Astrocyte (in vitro differentiated cells and primary cell): ENCODE data around the gene FER. TPM values are rescaled to one million over a fixed set of nuclear protein-coding genes. Genes with fewer than 3 reads are reported as not detected.

Source experiments
- DNase-seq: peaks from one replicate; pipeline ENCODE4 v3.0.0-alpha.2; 2010; ENCODE audit warnings: low read depth
- FAIRE-seq: peaks from 2 replicates; lab custom pipeline; 2011; peaks lifted over from hg19 to GRCh38; lab: Jason Lieb, UNC
- H2AFZ ChIP-seq: 2 replicates; pipeline ENCODE4 v1.6.0; 2012; ENCODE audit warnings: low read depth, low read length, inconsistent platforms
- H3K27ac ChIP-seq: 2 replicates; pipeline ENCODE4 v1.5.1; 2011; ENCODE audit warnings: low read depth, low read length, inconsistent platforms
- H3K27me3 ChIP-seq: 2 replicates; pipeline ENCODE4 v1.6.0; 2011; ENCODE audit warnings: low read length, inconsistent platforms; ENCODE audit not compliant: insufficient read depth
- H3K36me3 ChIP-seq: 2 replicates; pipeline ENCODE4 v1.5.1; 2011; ENCODE audit warnings: low read length, inconsistent platforms; ENCODE audit not compliant: insufficient read depth
- H3K4me1 ChIP-seq: 2 replicates; pipeline ENCODE4 v1.5.1; 2011; ENCODE audit warnings: low read length, inconsistent platforms; ENCODE audit not compliant: insufficient read depth
- H3K4me2 ChIP-seq: 2 replicates; pipeline ENCODE4 v1.6.0; 2012; ENCODE audit warnings: low read length, inconsistent platforms
- H3K4me3 ChIP-seq: 2 replicates; pipeline ENCODE4 v1.5.1; 2011; ENCODE audit warnings: low read depth, mild to moderate bottlenecking, low read length, inconsistent platforms; ENCODE audit not compliant: insufficient read depth
- H3K79me2 ChIP-seq: 2 replicates; pipeline ENCODE4 v1.6.0; 2012; ENCODE audit warnings: mild to moderate bottlenecking, low read length, inconsistent platforms; ENCODE audit not compliant: insufficient read depth
- H3K9ac ChIP-seq: 2 replicates; pipeline ENCODE4 v1.6.0; 2012; ENCODE audit warnings: mild to moderate bottlenecking, low read length, inconsistent platforms
- H3K9me3 ChIP-seq: 2 replicates; pipeline ENCODE4 v1.5.1; 2012; ENCODE audit warnings: low read depth, mild to moderate bottlenecking, low read length, inconsistent platforms; ENCODE audit not compliant: insufficient read depth
- H4K20me1 ChIP-seq: 2 replicates; pipeline ENCODE4 v1.6.0; 2012; ENCODE audit warnings: low read length, inconsistent platforms; ENCODE audit not compliant: insufficient read depth
- H3K27ac Mint-ChIP-seq: one replicate; pipeline ENCODE4 v1.8.0; 2021; ENCODE audit warnings: mild to moderate bottlenecking, mixed read lengths; ENCODE audit not compliant: unreplicated experiment
- H3K27me3 Mint-ChIP-seq: one replicate; pipeline ENCODE4 v1.8.0; 2021; ENCODE audit warnings: low read depth, mixed read lengths; ENCODE audit not compliant: unreplicated experiment
- H3K36me3 Mint-ChIP-seq: one replicate; pipeline ENCODE4 v1.8.0; 2021; ENCODE audit warnings: low read depth, mixed read lengths; ENCODE audit not compliant: unreplicated experiment
- H3K4me1 Mint-ChIP-seq: one replicate; pipeline ENCODE4 v1.8.0; 2021; ENCODE audit warnings: low read depth, mixed read lengths; ENCODE audit not compliant: unreplicated experiment
- H3K4me3 Mint-ChIP-seq: one replicate; pipeline ENCODE4 v1.8.0; 2021; ENCODE audit warnings: mild to moderate bottlenecking, moderate library complexity, mixed read lengths; ENCODE audit not compliant: unreplicated experiment
- H3K9me3 Mint-ChIP-seq: one replicate; pipeline ENCODE4 v1.8.0; 2021; ENCODE audit warnings: mild to moderate bottlenecking, mixed read lengths; ENCODE audit not compliant: unreplicated experiment
- EZH2 ChIP-seq: IDR thresholded peaks from 2 replicates; pipeline ENCODE4 v1.6.1; 2012; ENCODE audit warnings: mild to moderate bottlenecking, low read length, inconsistent platforms; ENCODE audit not compliant: insufficient read depth
- total RNA-seq: library from RNA; stranded (reverse); gene quantifications from 2 replicates; pipeline ENCODE4 v1.2.1, GENCODE V29; 2021
- TF ChIP-seq, protein P1 (sequence below): IDR thresholded peaks from 2 replicates; pipeline ENCODE4 v1.5.1; 2011; ENCODE audit warnings: low read depth, mild to moderate bottlenecking, inconsistent platforms, low read length, moderate library complexity; ENCODE audit not compliant: insufficient read depth

FER gene
- total RNA-seq, 1 donor from 2014 or later = 21.6 TPM

DNA sequence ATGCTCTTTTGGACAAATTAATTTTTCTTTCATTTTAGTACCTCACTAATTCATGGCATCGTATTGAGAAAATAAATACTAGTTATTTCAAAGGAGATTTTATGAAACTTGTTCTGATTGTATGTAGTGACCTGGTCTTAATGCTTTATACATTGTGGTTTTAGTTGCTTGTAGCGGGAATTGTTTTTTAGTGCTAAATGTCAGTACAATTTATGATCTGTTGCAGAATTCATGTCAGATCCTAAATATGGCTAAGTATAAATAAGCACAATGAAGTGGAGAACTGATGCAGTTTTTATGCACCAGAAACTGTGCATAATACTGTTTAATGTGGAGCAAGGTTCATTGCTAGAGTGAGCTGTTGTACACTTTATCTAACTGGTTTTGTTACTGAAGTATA lies 353.3 kb downstream of the FER start:
- no peak overlapping the region for H3K27ac Mint-ChIP-seq
- H3K79me2 ChIP-seq = no peaks in the 10 kb centered on the region
- no peaks in the 10 kb centered on the region for H3K9me3 Mint-ChIP-seq
- no peaks in the 10 kb centered on the region for H3K36me3 Mint-ChIP-seq
- H3K9ac ChIP-seq = no peak overlapping the region
- no peak overlapping the region for H3K4me2 ChIP-seq
- no peaks in the 10 kb centered on the region for H3K27me3 ChIP-seq
- no peak for FAIRE-seq
- H3K4me1 Mint-ChIP-seq = peaks cover 4% of the 10 kb centered on the region
- no peak overlapping the region for H3K4me3 ChIP-seq
- H3K27me3 Mint-ChIP-seq = no peaks in the 10 kb centered on the region
- DNase-seq = no peak
- H3K4me3 Mint-ChIP-seq = no peak overlapping the region
- no peaks in the 10 kb centered on the region for H3K9me3 ChIP-seq
- no peaks in the 10 kb centered on the region for H4K20me1 ChIP-seq
- no peaks in the 10 kb centered on the region for H3K36me3 ChIP-seq
- H3K4me1 ChIP-seq = peaks cover 4% of the 10 kb centered on the region
- H2AFZ ChIP-seq = no peak overlapping the region
- no peak overlapping the region for H3K27ac ChIP-seq
- TF ChIP-seq, protein P1, sequence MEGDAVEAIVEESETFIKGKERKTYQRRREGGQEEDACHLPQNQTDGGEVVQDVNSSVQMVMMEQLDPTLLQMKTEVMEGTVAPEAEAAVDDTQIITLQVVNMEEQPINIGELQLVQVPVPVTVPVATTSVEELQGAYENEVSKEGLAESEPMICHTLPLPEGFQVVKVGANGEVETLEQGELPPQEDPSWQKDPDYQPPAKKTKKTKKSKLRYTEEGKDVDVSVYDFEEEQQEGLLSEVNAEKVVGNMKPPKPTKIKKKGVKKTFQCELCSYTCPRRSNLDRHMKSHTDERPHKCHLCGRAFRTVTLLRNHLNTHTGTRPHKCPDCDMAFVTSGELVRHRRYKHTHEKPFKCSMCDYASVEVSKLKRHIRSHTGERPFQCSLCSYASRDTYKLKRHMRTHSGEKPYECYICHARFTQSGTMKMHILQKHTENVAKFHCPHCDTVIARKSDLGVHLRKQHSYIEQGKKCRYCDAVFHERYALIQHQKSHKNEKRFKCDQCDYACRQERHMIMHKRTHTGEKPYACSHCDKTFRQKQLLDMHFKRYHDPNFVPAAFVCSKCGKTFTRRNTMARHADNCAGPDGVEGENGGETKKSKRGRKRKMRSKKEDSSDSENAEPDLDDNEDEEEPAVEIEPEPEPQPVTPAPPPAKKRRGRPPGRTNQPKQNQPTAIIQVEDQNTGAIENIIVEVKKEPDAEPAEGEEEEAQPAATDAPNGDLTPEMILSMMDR = no peak
- TF ChIP-seq EZH2 = no peak

DNA sequence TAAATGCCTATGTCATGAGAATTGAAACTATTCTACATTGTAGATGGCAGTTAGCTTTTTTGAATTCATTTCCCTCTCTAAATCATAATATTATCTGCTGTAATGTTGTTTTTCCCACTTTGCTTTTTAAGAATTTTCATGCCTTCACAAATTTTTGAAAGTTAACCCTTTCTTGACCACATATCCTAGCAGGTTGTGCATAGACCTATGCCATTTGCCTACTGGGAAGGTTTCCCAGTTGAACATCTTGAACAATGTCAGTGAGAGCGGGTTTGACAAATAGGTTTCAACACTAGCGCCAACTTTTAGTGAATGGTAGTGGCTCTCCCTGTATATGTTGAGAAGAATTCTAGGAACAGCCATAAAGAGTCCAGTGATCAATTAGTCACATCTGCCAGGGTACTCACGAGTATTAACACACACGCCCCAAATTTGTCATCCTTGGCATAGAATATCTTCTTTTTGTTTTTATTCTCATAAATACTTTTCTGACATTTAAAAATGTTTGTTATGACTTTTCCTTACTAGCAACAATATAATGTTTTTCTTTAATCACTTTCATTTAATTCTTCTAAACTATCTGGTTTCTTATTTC lies 354.5 kb downstream of the FER start:
- no peaks in the 10 kb centered on the region for H3K27me3 ChIP-seq
- no peak overlapping the region for H3K4me3 ChIP-seq
- H3K36me3 ChIP-seq = no peaks in the 10 kb centered on the region
- Mint-ChIP-seq H3K9me3 (no peaks in the 10 kb centered on the region), H3K4me1 (peaks cover 6% of the 10 kb centered on the region), H3K27me3 (no peaks in the 10 kb centered on the region), H3K27ac (no peak overlapping the region), H3K36me3 (no peaks in the 10 kb centered on the region), H3K4me3 (no peak overlapping the region)
- TF ChIP-seq, protein P1 = no peak
- TF ChIP-seq EZH2 = no peak
- no peaks in the 10 kb centered on the region for H3K9me3 ChIP-seq
- H3K27ac ChIP-seq = no peak overlapping the region
- H3K4me2 ChIP-seq = no peak overlapping the region
- H4K20me1 ChIP-seq = no peaks in the 10 kb centered on the region
- no peak overlapping the region for H3K9ac ChIP-seq
- no peaks in the 10 kb centered on the region for H3K79me2 ChIP-seq
- FAIRE-seq (no peak), DNase-seq (peak; percentile 27)
- H3K4me1 ChIP-seq = peaks cover 6% of the 10 kb centered on the region
- no peak overlapping the region for H2AFZ ChIP-seq

DNA sequence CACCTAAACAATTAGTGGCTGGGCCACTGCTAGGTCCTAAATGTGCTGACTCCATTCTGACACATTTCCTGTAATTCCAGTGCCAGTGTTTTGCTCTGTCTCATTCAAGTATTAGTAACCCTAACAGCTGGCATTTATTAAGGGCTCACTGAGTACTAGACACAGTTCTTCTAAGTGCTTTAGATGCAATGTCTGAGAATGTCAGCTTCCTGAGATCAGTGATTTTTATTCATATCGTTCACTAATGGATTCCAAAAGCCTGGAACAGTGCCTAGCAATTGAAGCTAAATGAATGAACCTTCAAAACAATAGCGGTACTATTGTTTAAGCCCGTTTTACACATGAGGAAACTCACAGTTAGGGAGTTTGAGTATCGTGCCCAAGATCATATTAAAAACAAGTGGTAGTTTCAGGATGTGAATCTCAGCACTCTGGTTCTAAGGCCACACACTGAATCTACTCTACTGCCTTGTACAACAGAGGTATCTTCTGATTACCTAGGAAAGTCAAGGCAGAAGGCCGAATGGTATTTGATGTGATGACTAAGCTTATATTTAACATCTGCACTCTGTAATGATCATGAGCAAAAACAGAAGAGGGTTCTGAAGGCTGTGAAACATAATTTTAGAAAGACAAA lies 358.1 kb downstream of the FER start:
- Histone ChIP-seq H3K36me3 (no peaks in the 10 kb centered on the region), H4K20me1 (no peaks in the 10 kb centered on the region), H3K4me2 (peak overlapping the region; percentile 76), H3K4me3 (peak overlapping the region; percentile 9), H3K9ac (peak overlapping the region; percentile 63), H2AFZ (no peak overlapping the region), H3K9me3 (no peaks in the 10 kb centered on the region), H3K79me2 (no peaks in the 10 kb centered on the region), H3K27me3 (no peaks in the 10 kb centered on the region), H3K4me1 (peaks cover 6% of the 10 kb centered on the region), H3K27ac (peak overlapping the region; percentile 82)
- Mint-ChIP-seq H3K36me3 (no peaks in the 10 kb centered on the region), H3K27me3 (no peaks in the 10 kb centered on the region), H3K9me3 (no peaks in the 10 kb centered on the region), H3K27ac (peak overlapping the region; percentile 75), H3K4me3 (no peak overlapping the region), H3K4me1 (peaks cover 6% of the 10 kb centered on the region)
- peak; percentile 94 for DNase-seq
- FAIRE-seq = peak; percentile 84
- TF ChIP-seq, protein P1 = no peak
- TF ChIP-seq EZH2 = no peak
